ENCODE measurements around the gene IDUA.
"Not testable (repeated sequence)": the region's sequence is repeated elsewhere in the genome, so short reads cannot be mapped to it uniquely, and the experiment has no call there.

Gene IDUA

GRCh38 chr4:986879-987623, at the start of gene IDUA:
TSS of gene IDUA (plus strand) at chr4:987044. CDS start at chr4:987085, 41 bp downstream.
- peak; percentile 74 to 81 for DNase-seq (ENCODE audit: low read depth in 1 of 2, low spot score in 1 of 2)

- DNase-seq (ENCODE audit: low read depth in 1 of 2, low spot score in 1 of 2), result not testable (repeated sequence)
These were observed 47.3 kb upstream of the IDUA start for GRCh38 chr4:939508-939907.

GRCh38 chr4:945274-946102, 41.4 kb upstream of the IDUA start:
- DNase-seq (ENCODE audit: low read depth in 1 of 2, low spot score in 1 of 2), result no peak

GRCh38 chr4:946103-946450, 40.8 kb upstream of the IDUA start:
- DNase-seq (ENCODE audit: low read depth in 1 of 2, low spot score in 1 of 2), result no peak

GRCh38 chr4:946517-947471, 40.0 kb upstream of the IDUA start:
- DNase-seq (ENCODE audit: low read depth in 1 of 2, low spot score in 1 of 2), result no peak

- DNase-seq (ENCODE audit: low read depth in 1 of 2, low spot score in 1 of 2), result no peak
These were observed 39.3 kb upstream of the IDUA start for GRCh38 chr4:947491-947971.

GRCh38 chr4:948101-948935, 38.5 kb upstream of the IDUA start:
- no peak for DNase-seq (ENCODE audit: low read depth in 1 of 2, low spot score in 1 of 2)

GRCh38 chr4:948936-949300, 37.9 kb upstream of the IDUA start:
- DNase-seq (ENCODE audit: low read depth in 1 of 2, low spot score in 1 of 2), result no peak

GRCh38 chr4:949656-950055, 37.2 kb upstream of the IDUA start:
- DNase-seq (ENCODE audit: low read depth in 1 of 2, low spot score in 1 of 2), result no peak

- DNase-seq (ENCODE audit: low read depth in 1 of 2, low spot score in 1 of 2), result no peak
These were observed 36.5 kb upstream of the IDUA start for GRCh38 chr4:950136-951020.

GRCh38 chr4:951186-951585, 35.7 kb upstream of the IDUA start:
- DNase-seq (ENCODE audit: low read depth in 1 of 2, low spot score in 1 of 2), result no peak

GRCh38 chr4:951594-952468, 35.0 kb upstream of the IDUA start:
- DNase-seq (ENCODE audit: low read depth in 1 of 2, low spot score in 1 of 2), result no peak

- DNase-seq (ENCODE audit: low read depth in 1 of 2, low spot score in 1 of 2), result no peak
These were observed 33.8 kb upstream of the IDUA start for GRCh38 chr4:952881-953573.

GRCh38 chr4:953574-953915, 33.3 kb upstream of the IDUA start:
- no peak for DNase-seq (ENCODE audit: low read depth in 1 of 2, low spot score in 1 of 2)

GRCh38 chr4:954211-955020, 32.4 kb upstream of the IDUA start:
- no peak for DNase-seq (ENCODE audit: low read depth in 1 of 2, low spot score in 1 of 2)

- no peak for DNase-seq (ENCODE audit: low read depth in 1 of 2, low spot score in 1 of 2)
These were observed 31.5 kb upstream of the IDUA start for GRCh38 chr4:955161-955921.
